Measurements from ENCODE around the gene OBSL1.

Gene OBSL1

GRCh38 chr2:219516888-219517287, 54.5 kb downstream of the OBSL1 start:
- DNase-seq (ENCODE audit: extremely low read depth, insufficient read length), result no peak
- Histone ChIP-seq H3K36me3 (ENCODE audit: control insufficient read depth, insufficient read depth, low read length) (no peaks in the 10 kb centered on the region), H3K27me3 (replicated peaks; ENCODE audit: control insufficient read depth, insufficient read depth, low read length) (peaks cover 3% of the 10 kb centered on the region), H3K4me3 (replicated peaks; ENCODE audit: low read depth, low read length) (no peak overlapping the region)
- no peak for TF ChIP-seq CTCF (IDR thresholded peaks at IDR 0.05; ENCODE audit: insufficient read depth, low read length, poor library complexity, severe bottlenecking)

GRCh38 chr2:219515874-219516629, 55.3 kb downstream of the OBSL1 start:
- Histone ChIP-seq H3K27me3 (replicated peaks; ENCODE audit: control insufficient read depth, insufficient read depth, low read length) (peaks cover 5% of the 10 kb centered on the region), H3K4me3 (replicated peaks; ENCODE audit: low read depth, low read length) (no peak overlapping the region), H3K36me3 (ENCODE audit: control insufficient read depth, insufficient read depth, low read length) (no peaks in the 10 kb centered on the region)
- no peak for DNase-seq (ENCODE audit: extremely low read depth, insufficient read length)
- TF ChIP-seq CTCF (IDR thresholded peaks at IDR 0.05; ENCODE audit: insufficient read depth, low read length, poor library complexity, severe bottlenecking), result no peak

GRCh38 chr2:219514836-219515235, 56.5 kb downstream of the OBSL1 start:
- Histone ChIP-seq H3K27me3 (replicated peaks; ENCODE audit: control insufficient read depth, insufficient read depth, low read length) (peaks cover 4% of the 10 kb centered on the region), H3K36me3 (ENCODE audit: control insufficient read depth, insufficient read depth, low read length) (no peaks in the 10 kb centered on the region), H3K4me3 (replicated peaks; ENCODE audit: low read depth, low read length) (no peak overlapping the region)
- TF ChIP-seq CTCF (IDR thresholded peaks at IDR 0.05; ENCODE audit: insufficient read depth, low read length, poor library complexity, severe bottlenecking), result no peak
- no peak for DNase-seq (ENCODE audit: extremely low read depth, insufficient read length)

GRCh38 chr2:219514196-219514761, 57.1 kb downstream of the OBSL1 start, which contains the start of gene ASIC4:
TSS of gene ASIC4 (plus strand) at chr2:219514482. CDS start at chr2:219514725, 243 bp downstream.
- no peak within 1 kb of the TSS for H3K4me3 ChIP-seq (replicated peaks; ENCODE audit: low read depth, low read length)
- H3K36me3 ChIP-seq (ENCODE audit: control insufficient read depth, insufficient read depth, low read length), result no peaks in the 10 kb centered on the region
- no peak for DNase-seq (ENCODE audit: extremely low read depth, insufficient read length)
- TF ChIP-seq CTCF (IDR thresholded peaks at IDR 0.05; ENCODE audit: insufficient read depth, low read length, poor library complexity, severe bottlenecking), result no peak
- H3K27me3 ChIP-seq (replicated peaks; ENCODE audit: control insufficient read depth, insufficient read depth, low read length), result peaks cover 4% of the 10 kb centered on the region

GRCh38 chr2:219513787-219514186, 57.6 kb downstream of the OBSL1 start:
- TF ChIP-seq CTCF (IDR thresholded peaks at IDR 0.05; ENCODE audit: insufficient read depth, low read length, poor library complexity, severe bottlenecking), result no peak
- DNase-seq (ENCODE audit: extremely low read depth, insufficient read length), result no peak
- Histone ChIP-seq H3K36me3 (ENCODE audit: control insufficient read depth, insufficient read depth, low read length) (no peaks in the 10 kb centered on the region), H3K27me3 (replicated peaks; ENCODE audit: control insufficient read depth, insufficient read depth, low read length) (peaks cover 4% of the 10 kb centered on the region), H3K4me3 (replicated peaks; ENCODE audit: low read depth, low read length) (no peak overlapping the region)

Measured in GM06990 (cell line).